K562 (cell line): ENCODE measurements around the gene CHCT1. TPM values are rescaled to one million over a fixed set of nuclear protein-coding genes. Genes with fewer than 3 reads are reported as not detected.
A peak's percentile ranks its signal among the peaks of the same experiment; 100 is the strongest.

Source experiments
- ARNT ChIP-seq, 2 experiments: fragments of 450-650 bp; IDR thresholded peaks; 2 replicates each; pipeline ENCODE4 v1.6.1; 2016; ENCODE audit warnings: mild to moderate bottlenecking in 1 of 2
- KDM5B ChIP-seq: fragments of 200-600 bp; sonication (generic); IDR thresholded peaks from 2 replicates; pipeline ENCODE4 v1.6.1; 2012; ENCODE audit warnings: low read depth, mild to moderate bottlenecking, moderate library complexity, low read length, control low read depth, inconsistent platforms; ENCODE audit not compliant: insufficient replicate concordance
- MYC ChIP-seq, 2 experiments: fragments of 250-450 bp in 1 of 2; sonication (Bioruptor Pico) in 1 of 2; IDR thresholded peaks; 2 replicates each; pipeline versions ENCODE4 v1.5.1 to v1.6.1; 2012 to 2021; ENCODE audit warnings: low read depth in 2 of 2, borderline replicate concordance in 1 of 2, improper control_type of control experiment in 1 of 2, low read length in 1 of 2, mild to moderate bottlenecking in 1 of 2, moderate library complexity in 1 of 2
- POLR2A ChIP-seq: fragments of 450-650 bp; conservative IDR thresholded peaks from 2 replicates; pipeline ENCODE4 v1.6.1; 2016
- RAD51 ChIP-seq: fragments of 450-650 bp; IDR thresholded peaks from 2 replicates; pipeline ENCODE4 v1.7.1; 2016; ENCODE audit warnings: low read depth, mild to moderate bottlenecking, borderline replicate concordance
- RFX1 ChIP-seq: fragments of 450-650 bp; IDR thresholded peaks from 2 replicates; pipeline ENCODE4 v1.6.1; 2016; ENCODE audit warnings: mild to moderate bottlenecking, moderate library complexity
- TAF7 ChIP-seq: fragments of 450-650 bp; IDR thresholded peaks from 2 replicates; pipeline ENCODE4 v1.6.1; 2016; ENCODE audit warnings: missing genetic modification characterization, missing compliant biosample characterization
- ZC3H4 ChIP-seq: sonication (generic); formaldehyde crosslinking; IDR thresholded peaks from 2 replicates; pipeline ENCODE4 v1.9.0; 2021; ENCODE audit warnings: missing genetic modification reagents, borderline replicate concordance
- ZNF699 ChIP-seq: fragments of 250-450 bp; sonication (Bioruptor Pico); IDR thresholded peaks from 2 replicates; pipeline ENCODE4 v1.8.0; 2021; ENCODE audit warnings: mild to moderate bottlenecking, moderate library complexity; ENCODE audit not compliant: insufficient replicate concordance
- polyA plus RNA-seq, 8 experiments: library from polyadenylated mRNA; depleted of rRNA in 4 of 8; stranded (reverse) in 5 of 8; unstranded in 3 of 8; fragments of >200 nt; fragmentation: Nextera tagmentation in 2 of 8; fragmentation: Illumina TruSeq in 1 of 8; extraction: Ambion mirVana in 2 of 8; extraction: Trizol in 1 of 8; gene quantifications; 2 replicates each; pipeline versions ENCODE4 v1.2.1 to v1.2.3, GENCODE V29; 2011 to 2014; ENCODE audit warnings: inconsistent platforms in 1 of 8, missing spikeins in 1 of 8
- total RNA-seq, 7 experiments: library from RNA; depleted of rRNA in 6 of 7; stranded (reverse); fragments of >200 nt in 6 of 7; fragmentation: Illumina TruSeq in 2 of 7; extraction: Trizol in 2 of 7; gene quantifications; 2 replicates each; pipeline versions ENCODE4 v1.2.1 to v1.2.3, GENCODE V29; 2011 to 2021; ENCODE audit warnings: low replicate concordance in 1 of 7
- TF ChIP-seq, protein P1 (sequence below): fragments of 450-650 bp; IDR thresholded peaks from 2 replicates; pipeline ENCODE4 v1.6.1; 2016; ENCODE audit warnings: missing biosample characterization, missing genetic modification characterization
- TF ChIP-seq, protein P2 (sequence below): sonication (generic); formaldehyde crosslinking; IDR thresholded peaks from 2 replicates; pipeline ENCODE4 v1.4.0; 2020; ENCODE audit warnings: mild to moderate bottlenecking, missing genetic modification reagents
- TF ChIP-seq, protein P3 (sequence below), 2 experiments: fragments of 450-650 bp; IDR thresholded peaks; 2 replicates each; pipeline ENCODE4 v1.6.1; 2016; ENCODE audit warnings: mild to moderate bottlenecking in 2 of 2, borderline replicate concordance in 1 of 2, low read depth in 1 of 2, moderate library complexity in 1 of 2
- TF ChIP-seq, protein P4 (sequence below): IDR thresholded peaks from 3 replicates; pipeline ENCODE4 v1.6.1; 2011; ENCODE audit warnings: borderline replicate concordance, mild to moderate bottlenecking; ENCODE audit not compliant: insufficient read length, insufficient read depth

CHCT1 gene
- total and polyA plus RNA-seq, 9 of the 15 experiments (the other 6 are each of a cell fraction or from before 2014, with no cell fraction given), result not detected

DNA sequence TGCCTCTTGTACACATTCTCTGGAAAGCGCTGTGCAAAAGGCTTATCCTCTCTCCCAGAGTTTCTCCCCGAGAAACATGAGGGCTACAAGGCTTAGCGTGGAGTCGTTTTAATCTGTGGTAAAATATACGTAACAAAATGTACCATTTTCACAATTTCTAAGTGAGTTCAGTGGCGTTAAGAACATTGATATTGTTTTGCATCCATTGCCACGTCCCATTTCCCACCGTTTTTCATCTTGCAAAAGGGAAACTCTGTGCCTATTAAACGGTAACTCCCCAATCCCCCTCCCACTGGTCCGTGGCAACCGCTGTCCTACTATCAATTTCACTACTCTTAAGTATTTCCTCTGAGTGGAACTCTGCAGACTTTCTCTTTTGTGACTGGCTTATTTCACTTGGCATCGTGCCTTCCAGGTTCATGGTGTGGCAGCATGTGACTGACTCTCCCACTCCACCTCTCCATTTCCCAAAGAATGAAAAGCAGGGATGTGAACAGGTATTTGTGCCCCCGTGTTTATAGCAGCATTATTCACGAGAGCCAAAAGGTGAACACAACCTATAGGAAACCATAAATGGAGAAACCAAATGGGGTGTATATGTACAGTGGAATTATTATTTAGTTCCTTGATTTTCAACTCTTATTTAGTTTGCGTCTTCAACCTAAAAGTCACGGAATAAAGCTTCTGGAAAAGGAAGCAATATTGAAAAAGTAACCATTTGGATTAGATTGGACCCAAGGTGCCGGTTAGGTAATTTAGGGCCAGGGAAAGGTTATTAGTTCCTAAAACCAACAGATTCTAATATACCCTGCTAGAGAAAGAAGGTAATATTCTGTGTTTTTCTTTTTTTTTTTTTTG, 29.2 kb upstream of the CHCT1 start (continued):
- TF ChIP-seq, protein P1, sequence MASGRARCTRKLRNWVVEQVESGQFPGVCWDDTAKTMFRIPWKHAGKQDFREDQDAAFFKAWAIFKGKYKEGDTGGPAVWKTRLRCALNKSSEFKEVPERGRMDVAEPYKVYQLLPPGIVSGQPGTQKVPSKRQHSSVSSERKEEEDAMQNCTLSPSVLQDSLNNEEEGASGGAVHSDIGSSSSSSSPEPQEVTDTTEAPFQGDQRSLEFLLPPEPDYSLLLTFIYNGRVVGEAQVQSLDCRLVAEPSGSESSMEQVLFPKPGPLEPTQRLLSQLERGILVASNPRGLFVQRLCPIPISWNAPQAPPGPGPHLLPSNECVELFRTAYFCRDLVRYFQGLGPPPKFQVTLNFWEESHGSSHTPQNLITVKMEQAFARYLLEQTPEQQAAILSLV (tag), result peak; percentile 10; the same call in 1 of the 2 replicates
- TF ChIP-seq ZNF699 (CRISPR knock-in tag) (no peak), ZC3H4 (CRISPR knock-in tag) (peak; percentile 81; the same call in 1 of the 2 replicates), MYC (IDR thresholded peaks at IDR 0.05; ENCODE audit: low read depth, low read length) (peak; percentile 27; the same call in 1 of the 2 replicates), MYC (CRISPR knock-in tag; IDR thresholded peaks at IDR 0.05; ENCODE audit: borderline replicate concordance, low read depth) (no peak), RFX1 (peak; percentile 4; the same call in 1 of the 2 replicates), ARNT (IDR thresholded peaks at IDR 0.05) (peak in 1 of 2 experiments; percentile 45; a peak in 1 of 4 replicates), KDM5B (peak; percentile 20), RAD51 (peak; percentile 30; the same call in 1 of the 2 replicates), TAF7 (no peak), POLR2A (0 out of 2 replicates have a peak, but pooled peaks have one; percentile 62)
- TF ChIP-seq, protein P2, sequence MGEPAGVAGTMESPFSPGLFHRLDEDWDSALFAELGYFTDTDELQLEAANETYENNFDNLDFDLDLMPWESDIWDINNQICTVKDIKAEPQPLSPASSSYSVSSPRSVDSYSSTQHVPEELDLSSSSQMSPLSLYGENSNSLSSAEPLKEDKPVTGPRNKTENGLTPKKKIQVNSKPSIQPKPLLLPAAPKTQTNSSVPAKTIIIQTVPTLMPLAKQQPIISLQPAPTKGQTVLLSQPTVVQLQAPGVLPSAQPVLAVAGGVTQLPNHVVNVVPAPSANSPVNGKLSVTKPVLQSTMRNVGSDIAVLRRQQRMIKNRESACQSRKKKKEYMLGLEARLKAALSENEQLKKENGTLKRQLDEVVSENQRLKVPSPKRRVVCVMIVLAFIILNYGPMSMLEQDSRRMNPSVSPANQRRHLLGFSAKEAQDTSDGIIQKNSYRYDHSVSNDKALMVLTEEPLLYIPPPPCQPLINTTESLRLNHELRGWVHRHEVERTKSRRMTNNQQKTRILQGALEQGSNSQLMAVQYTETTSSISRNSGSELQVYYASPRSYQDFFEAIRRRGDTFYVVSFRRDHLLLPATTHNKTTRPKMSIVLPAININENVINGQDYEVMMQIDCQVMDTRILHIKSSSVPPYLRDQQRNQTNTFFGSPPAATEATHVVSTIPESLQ (CRISPR knock-in tag), result 0 out of 2 replicates have a peak, but pooled peaks have one; percentile 47
- TF ChIP-seq, protein P3, sequence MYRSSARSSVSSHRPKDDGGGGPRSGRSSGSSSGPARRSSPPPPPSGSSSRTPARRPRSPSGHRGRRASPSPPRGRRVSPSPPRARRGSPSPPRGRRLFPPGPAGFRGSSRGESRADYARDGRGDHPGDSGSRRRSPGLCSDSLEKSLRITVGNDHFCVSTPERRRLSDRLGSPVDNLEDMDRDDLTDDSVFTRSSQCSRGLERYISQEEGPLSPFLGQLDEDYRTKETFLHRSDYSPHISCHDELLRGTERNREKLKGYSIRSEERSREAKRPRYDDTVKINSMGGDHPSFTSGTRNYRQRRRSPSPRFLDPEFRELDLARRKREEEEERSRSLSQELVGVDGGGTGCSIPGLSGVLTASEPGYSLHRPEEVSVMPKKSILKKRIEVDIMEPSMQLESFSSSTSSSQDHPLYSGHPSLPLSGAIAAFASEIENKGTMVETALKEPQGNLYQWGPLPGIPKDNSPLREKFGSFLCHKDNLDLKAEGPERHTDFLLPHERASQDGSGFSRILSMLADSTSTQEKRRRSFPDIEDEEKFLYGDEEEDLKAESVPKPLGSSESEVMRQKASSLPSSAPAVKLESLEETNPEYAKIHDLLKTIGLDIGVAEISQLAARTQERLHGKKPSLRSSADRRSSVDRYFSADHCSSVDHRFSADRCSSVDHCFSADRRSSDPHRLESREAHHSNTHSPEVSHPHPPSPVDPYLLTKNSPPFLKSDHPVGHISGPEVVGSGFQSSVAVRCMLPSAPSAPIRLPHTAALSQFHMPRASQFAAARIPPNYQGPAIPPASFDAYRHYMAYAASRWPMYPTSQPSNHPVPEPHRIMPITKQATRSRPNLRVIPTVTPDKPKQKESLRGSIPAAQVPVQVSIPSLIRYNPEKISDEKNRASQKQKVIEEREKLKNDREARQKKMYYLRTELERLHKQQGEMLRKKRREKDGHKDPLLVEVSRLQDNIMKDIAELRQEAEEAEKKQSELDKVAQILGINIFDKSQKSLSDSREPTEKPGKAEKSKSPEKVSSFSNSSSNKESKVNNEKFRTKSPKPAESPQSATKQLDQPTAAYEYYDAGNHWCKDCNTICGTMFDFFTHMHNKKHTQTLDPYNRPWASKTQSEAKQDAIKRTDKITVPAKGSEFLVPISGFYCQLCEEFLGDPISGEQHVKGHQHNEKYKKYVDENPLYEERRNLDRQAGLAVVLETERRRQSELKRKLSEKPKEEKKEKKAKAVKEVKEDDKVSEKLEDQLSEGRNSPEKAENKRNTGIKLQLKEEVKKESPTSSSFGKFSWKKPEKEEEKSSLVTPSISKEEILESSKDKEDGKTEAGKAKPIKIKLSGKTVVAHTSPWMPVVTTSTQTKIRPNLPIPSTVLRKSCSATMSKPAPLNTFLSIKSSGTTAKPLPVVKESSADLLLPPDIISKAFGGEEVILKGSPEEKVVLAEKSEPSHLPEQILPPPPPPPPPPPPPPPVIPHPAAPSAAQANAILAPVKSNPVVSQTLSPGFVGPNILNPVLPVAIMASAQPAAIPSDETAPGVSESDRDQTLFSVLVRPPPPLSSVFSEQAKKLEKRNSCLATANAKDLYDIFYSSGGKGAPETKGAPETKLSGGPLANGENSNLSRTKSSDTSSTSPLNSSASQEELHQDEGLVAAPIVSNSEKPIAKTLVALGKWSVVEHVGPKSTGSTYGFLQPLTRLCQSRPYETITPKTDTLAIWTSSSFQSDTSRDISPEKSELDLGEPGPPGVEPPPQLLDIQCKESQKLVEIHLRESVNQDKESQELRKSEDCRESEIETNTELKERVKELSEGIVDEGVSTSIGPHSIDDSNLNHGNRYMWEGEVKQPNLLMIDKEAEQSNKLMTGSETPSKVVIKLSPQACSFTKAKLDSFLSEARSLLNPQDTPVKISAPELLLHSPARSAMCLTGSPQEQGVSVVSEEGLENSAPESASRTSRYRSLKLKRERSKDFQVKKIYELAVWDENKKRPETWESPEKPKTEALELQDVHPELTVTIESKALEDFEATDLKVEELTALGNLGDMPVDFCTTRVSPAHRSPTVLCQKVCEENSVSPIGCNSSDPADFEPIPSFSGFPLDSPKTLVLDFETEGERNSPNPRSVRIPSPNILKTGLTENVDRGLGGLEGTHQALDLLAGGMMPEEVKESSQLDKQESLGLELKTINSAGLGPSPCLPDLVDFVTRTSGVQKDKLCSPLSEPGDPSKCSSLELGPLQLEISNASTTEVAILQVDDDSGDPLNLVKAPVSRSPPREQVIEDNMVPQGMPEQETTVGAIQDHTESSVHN (IDR thresholded peaks at IDR 0.05; ENCODE audit: borderline replicate concordance in 1 of 2, low read depth in 1 of 2), result no peak
- TF ChIP-seq, protein P4, sequence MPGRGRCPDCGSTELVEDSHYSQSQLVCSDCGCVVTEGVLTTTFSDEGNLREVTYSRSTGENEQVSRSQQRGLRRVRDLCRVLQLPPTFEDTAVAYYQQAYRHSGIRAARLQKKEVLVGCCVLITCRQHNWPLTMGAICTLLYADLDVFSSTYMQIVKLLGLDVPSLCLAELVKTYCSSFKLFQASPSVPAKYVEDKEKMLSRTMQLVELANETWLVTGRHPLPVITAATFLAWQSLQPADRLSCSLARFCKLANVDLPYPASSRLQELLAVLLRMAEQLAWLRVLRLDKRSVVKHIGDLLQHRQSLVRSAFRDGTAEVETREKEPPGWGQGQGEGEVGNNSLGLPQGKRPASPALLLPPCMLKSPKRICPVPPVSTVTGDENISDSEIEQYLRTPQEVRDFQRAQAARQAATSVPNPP, result no peak
